OCI-LY1 (cell line): Measurements from ENCODE around the gene WBP2NL.

Experiments
- H2AFZ ChIP-seq: fragments of 200-600 bp; sonication (generic), shearing (Covaris generic); 2 replicates; pipeline ENCODE4 v1.6.0; 2014; ENCODE audit warnings: antibody characterized with exemption, mild to moderate bottlenecking, low read length
- H3F3A ChIP-seq: fragments of 200-600 bp; sonication (generic), shearing (Covaris generic); 2 replicates; pipeline ENCODE4 v1.6.0; 2014; ENCODE audit warnings: mild to moderate bottlenecking, antibody characterized with exemption, low read length, moderate library complexity; ENCODE audit not compliant: insufficient read depth
- H3K27ac ChIP-seq: fragments of 200-600 bp; sonication (generic); 2 replicates; pipeline ENCODE4 v1.5.1; 2014; ENCODE audit warnings: low read length, mixed run types, mild to moderate bottlenecking, low read depth; ENCODE audit not compliant: poor library complexity, severe bottlenecking
- H3K27me3 ChIP-seq: fragments of 200-600 bp; sonication (generic); 2 replicates; pipeline ENCODE4 v1.6.0; 2014; ENCODE audit warnings: antibody characterized with exemption, mild to moderate bottlenecking, low read length, moderate library complexity; ENCODE audit not compliant: insufficient read depth
- H3K36me3 ChIP-seq: fragments of 200-600 bp; sonication (generic); 2 replicates; pipeline ENCODE4 v1.6.1; 2014; ENCODE audit warnings: mild to moderate bottlenecking, antibody characterized with exemption, low read length, moderate library complexity, mixed read lengths; ENCODE audit not compliant: insufficient read depth
- H3K4me1 ChIP-seq: fragments of 200-600 bp; sonication (generic); 2 replicates; pipeline ENCODE4 v1.5.1; 2014; ENCODE audit warnings: mild to moderate bottlenecking, low read length, moderate library complexity; ENCODE audit not compliant: insufficient read depth, severe bottlenecking
- H3K4me2 ChIP-seq: fragments of 200-600 bp; sonication (generic), shearing (Covaris generic); 2 replicates; pipeline ENCODE4 v1.6.1; 2014; ENCODE audit warnings: low read length
- H3K4me3 ChIP-seq: fragments of 200-600 bp; sonication (generic); 2 replicates; pipeline ENCODE4 v1.5.1; 2014; ENCODE audit warnings: low read length, low read depth, mild to moderate bottlenecking, mixed read lengths; ENCODE audit not compliant: poor library complexity, severe bottlenecking
- H3K79me2 ChIP-seq: fragments of 200-600 bp; shearing (Covaris generic); 2 replicates; pipeline ENCODE4 v1.6.1; 2016; ENCODE audit warnings: mixed run types, low read length, mixed read lengths; ENCODE audit not compliant: insufficient read depth
- H3K9ac ChIP-seq: fragments of 200-600 bp; sonication (generic), shearing (Covaris generic); 2 replicates; pipeline ENCODE4 v1.6.1; 2014; ENCODE audit warnings: mild to moderate bottlenecking, low read length, mixed read lengths
- H3K9me2 ChIP-seq: fragments of 200-600 bp; sonication (generic), shearing (Covaris generic); 2 replicates; pipeline ENCODE4 v1.6.1; 2014; ENCODE audit warnings: low read depth, mild to moderate bottlenecking, low read length, mixed read lengths
- H3K9me3 ChIP-seq: fragments of 200-600 bp; shearing (Covaris generic); 2 replicates; pipeline ENCODE4 v1.6.1; 2014; ENCODE audit warnings: low read length, mixed read lengths
- H4K20me1 ChIP-seq: fragments of 200-600 bp; sonication (generic), shearing (Covaris generic); 2 replicates; pipeline ENCODE4 v1.6.0; 2016; ENCODE audit warnings: mild to moderate bottlenecking, low read length; ENCODE audit not compliant: insufficient read depth
- CTCF ChIP-seq: fragments of 200-600 bp; sonication (generic), shearing (Covaris generic); IDR thresholded peaks from 2 replicates; pipeline ENCODE4 v1.5.1; 2017; ENCODE audit warnings: mild to moderate bottlenecking, antibody characterized with exemption, low read length, moderate library complexity, mixed read lengths
- EZH2 ChIP-seq: fragments of 200-600 bp; sonication (generic), shearing (Covaris generic); IDR thresholded peaks from 2 replicates; pipeline ENCODE4 v1.8.0; 2017; ENCODE audit warnings: borderline replicate concordance, mixed run types, mild to moderate bottlenecking, antibody characterized with exemption, low read length, moderate library complexity, mixed read lengths

The WBP2NL gene

GRCh38 chr22:42013385-42013784 lies 14.8 kb downstream of the WBP2NL start:
- H3K27me3 ChIP-seq = peaks cover 6% of the 10 kb centered on the region; the same call in 1 of the 2 replicates
- H3K9me2 ChIP-seq = no peaks in the 10 kb centered on the region
- H2AFZ ChIP-seq = no peak overlapping the region
- H3F3A ChIP-seq = no peaks in the 10 kb centered on the region
- H3K9me3 ChIP-seq = peaks cover 15% of the 10 kb centered on the region
- no peaks in the 10 kb centered on the region for H3K4me1 ChIP-seq
- H3K27ac ChIP-seq = no peak overlapping the region
- no peaks in the 10 kb centered on the region for H3K36me3 ChIP-seq
- TF ChIP-seq CTCF (no peak), EZH2 (no peak)
- H3K9ac ChIP-seq = no peak overlapping the region
- no peak overlapping the region for H3K4me3 ChIP-seq
- H3K4me2 ChIP-seq = no peak overlapping the region
- H3K79me2 ChIP-seq = no peaks in the 10 kb centered on the region
- no peaks in the 10 kb centered on the region for H4K20me1 ChIP-seq

- H4K20me1 ChIP-seq = no peaks in the 10 kb centered on the region
- no peaks in the 10 kb centered on the region for H3K79me2 ChIP-seq
- no peaks in the 10 kb centered on the region for H3K36me3 ChIP-seq
- no peak overlapping the region for H3K4me3 ChIP-seq
- H3F3A ChIP-seq = no peaks in the 10 kb centered on the region
- no peaks in the 10 kb centered on the region; the same call in 1 of the 2 replicates for H3K9me3 ChIP-seq
- no peak overlapping the region for H3K27ac ChIP-seq
- no peak overlapping the region for H2AFZ ChIP-seq
- no peaks in the 10 kb centered on the region for H3K4me1 ChIP-seq
- no peak overlapping the region for H3K9ac ChIP-seq
- no peaks in the 10 kb centered on the region for H3K9me2 ChIP-seq
- no peak overlapping the region for H3K4me2 ChIP-seq
- TF ChIP-seq EZH2 = no peak
- no peak for TF ChIP-seq CTCF
- H3K27me3 ChIP-seq = peaks cover 6% of the 10 kb centered on the region; the same call in 1 of the 2 replicates
Observed at GRCh38 chr22:42016111-42016510, 17.5 kb downstream of the WBP2NL start.

DNA sequence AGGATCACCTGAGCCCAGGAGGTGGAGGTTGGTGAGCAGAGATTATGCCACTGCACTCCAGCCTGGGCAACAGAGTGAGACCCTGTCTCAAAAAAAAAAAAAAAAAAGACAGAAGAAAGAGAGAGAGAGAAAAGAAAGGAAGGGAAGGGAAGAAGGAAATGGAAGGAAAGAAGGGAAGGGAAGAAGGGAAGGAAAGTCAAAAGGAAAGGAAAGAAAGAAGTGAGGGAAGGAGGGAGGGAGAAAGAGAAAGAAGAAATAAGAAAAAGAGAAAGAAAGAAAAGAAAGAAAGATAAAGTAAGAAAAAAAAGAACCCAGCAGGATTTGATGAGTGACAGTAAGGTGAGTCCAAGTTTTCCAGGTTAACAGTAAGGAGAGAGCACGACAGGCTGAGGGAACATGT lies 19.6 kb downstream of the WBP2NL start:
- Histone ChIP-seq H4K20me1 (no peaks in the 10 kb centered on the region), H3K27me3 (peaks cover 6% of the 10 kb centered on the region; the same call in 1 of the 2 replicates), H3K79me2 (no peaks in the 10 kb centered on the region), H3K9ac (no peak overlapping the region), H3K36me3 (no peaks in the 10 kb centered on the region), H3K9me2 (no peaks in the 10 kb centered on the region), H2AFZ (no peak overlapping the region), H3F3A (no peaks in the 10 kb centered on the region), H3K4me2 (no peak overlapping the region), H3K4me3 (no peak overlapping the region), H3K27ac (no peak overlapping the region), H3K4me1 (peaks cover 4% of the 10 kb centered on the region), H3K9me3 (no peaks in the 10 kb centered on the region)
- no peak for TF ChIP-seq CTCF
- no peak for TF ChIP-seq EZH2
